CD4-positive, alpha-beta T cell (primary cell): ENCODE results near the gene KCNQ2. TPM values are rescaled to one million over a fixed set of nuclear protein-coding genes. Genes with fewer than 3 reads are reported as not detected.

Source experiments
- ATAC-seq: fragments of 200-7000 bp; cut with Tn5 transposase; one replicate; pipeline ENCODE4 v1.10.0; 2022; ENCODE audit warnings: mild to moderate bottlenecking; ENCODE audit not compliant: poor library complexity
- CTCF ChIA-PET: fragments of 350-600 bp; sonication (Branson Sonifier 250); formaldehyde crosslinking; loops from one replicate; lab custom pipeline; 2021; ENCODE audit warnings: antibody characterized with exemption, inconsistent platforms; lab: Charles Lee
- POLR2A ChIA-PET: fragments of 350-600 bp; sonication (Branson Sonifier 250); formaldehyde crosslinking; loops from one replicate; lab custom pipeline; 2021; ENCODE audit warnings: antibody characterized with exemption, inconsistent platforms; lab: Charles Lee
- DNase-seq, 14 experiments: peaks; one replicate each; pipeline ENCODE4 v3.0.0-alpha.2; 2013 to 2020; ENCODE audit warnings: mixed read lengths in 2 of 14
- H3K27ac ChIP-seq, 2 donors: one replicate each; pipeline versions ENCODE4 v1.5.1 to v1.7.0; 2013; ENCODE audit warnings: low read length in 2 of 2, low read depth in 1 of 2, mild to moderate bottlenecking in 1 of 2
- H3K27me3 ChIP-seq, 2 experiments: 1 replicate in 1 of 2; 2 replicates in 1 of 2; pipeline versions ENCODE4 v1.6.1 to v1.7.0; 2013; ENCODE audit warnings: low read length in 2 of 2, control low read depth in 1 of 2, mild to moderate bottlenecking in 1 of 2, moderate library complexity in 1 of 2; ENCODE audit not compliant: insufficient read depth in 2 of 2, control insufficient read depth in 1 of 2
- H3K36me3 ChIP-seq: one replicate; pipeline ENCODE4 v1.6.1; 2013; ENCODE audit warnings: low read length, control low read depth; ENCODE audit not compliant: insufficient read depth
- H3K4me1 ChIP-seq: one replicate; pipeline ENCODE4 v1.6.1; 2013; ENCODE audit warnings: low read length, control low read depth; ENCODE audit not compliant: insufficient read depth
- H3K4me3 ChIP-seq: one replicate; pipeline ENCODE4 v1.5.1; 2013; ENCODE audit warnings: mild to moderate bottlenecking, low read length, moderate library complexity
- H3K9me3 ChIP-seq, 2 experiments: 1 replicate in 1 of 2; 2 replicates in 1 of 2; pipeline versions ENCODE4 v1.6.1 to v1.7.0; 2013; ENCODE audit warnings: low read length in 2 of 2, mild to moderate bottlenecking in 2 of 2, control low read depth in 1 of 2, moderate library complexity in 1 of 2; ENCODE audit not compliant: control insufficient read depth in 1 of 2, insufficient read depth in 1 of 2
- H3K27ac Mint-ChIP-seq: one replicate; pipeline ENCODE4 v1.8.0; 2020; ENCODE audit warnings: mixed read lengths
- H3K27me3 Mint-ChIP-seq: one replicate; pipeline ENCODE4 v1.8.0; 2021; ENCODE audit warnings: mixed read lengths
- H3K36me3 Mint-ChIP-seq: one replicate; pipeline ENCODE4 v1.8.0; 2021; ENCODE audit warnings: low read depth, mixed read lengths
- H3K4me1 Mint-ChIP-seq: one replicate; pipeline ENCODE4 v1.8.0; 2021; ENCODE audit warnings: low read depth, mixed read lengths
- H3K4me3 Mint-ChIP-seq: one replicate; pipeline ENCODE4 v1.8.0; 2020; ENCODE audit warnings: mild to moderate bottlenecking, mixed read lengths
- H3K9me3 Mint-ChIP-seq: one replicate; pipeline ENCODE4 v1.8.0; 2020; ENCODE audit warnings: mixed read lengths
- intact Hi-C, 2 experiments: fragments of 100-400 bp; cut with DNase I in 1 of 2; cut with micrococcal nuclease in 1 of 2; formaldehyde crosslinking; loops; one replicate each; pipeline versions ENCODE4 v1.15.1 to v1.9.0; 2023 to 2025; cut with DNase I, micrococcal nuclease
- total RNA-seq, 174 experiments: library from RNA in 2 of 174; stranded (reverse) in 2 of 174; gene quantifications; one replicate each; pipeline ENCODE4 v1.2.3 and lab custom pipeline; 2021 to 2026
- TF ChIP-seq, protein P1 (sequence below): fragments of 200-600 bp; IDR thresholded peaks from one replicate; pipeline ENCODE4 v1.8.0; 2022; ENCODE audit warnings: antibody characterized with exemption, mild to moderate bottlenecking

KCNQ2 gene
- total RNA-seq, 2 experiments from 2014 or later = not detected

DNA sequence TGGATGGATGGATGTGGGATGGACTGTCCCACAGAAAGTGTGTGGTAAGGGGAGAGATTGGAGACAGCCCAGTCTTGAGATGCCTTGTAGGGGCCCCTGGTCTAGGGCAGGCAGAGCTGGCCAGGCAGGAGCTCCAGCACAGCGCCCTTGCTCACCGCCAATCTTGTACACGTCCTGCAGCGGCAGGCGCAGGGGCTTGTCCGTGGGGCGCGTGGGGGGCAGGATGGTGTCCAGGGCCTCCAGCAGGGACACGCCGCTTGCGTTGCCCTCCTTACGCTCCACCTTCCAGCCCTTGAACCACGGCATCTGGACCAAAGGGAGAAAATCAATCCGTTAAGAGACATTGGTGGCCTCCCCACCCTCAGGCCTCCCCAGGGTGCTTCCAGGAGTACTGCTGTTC lies 20.5 kb upstream of the KCNQ2 start:
- H3K27ac Mint-ChIP-seq = no peak overlapping the region
- H3K4me3 Mint-ChIP-seq = no peak overlapping the region
- no peaks in the 10 kb centered on the region for H3K9me3 Mint-ChIP-seq
- peaks cover 35% of the 10 kb centered on the region for H3K27me3 Mint-ChIP-seq
- no peaks in the 10 kb centered on the region for H3K36me3 Mint-ChIP-seq
- ChIA-PET POLR2A (no interaction called here), CTCF (no interaction called here)
- peaks cover 29 to 33% of the 10 kb centered on the region in 2 experiments for H3K27me3 ChIP-seq
- ATAC-seq = no peak
- peaks cover 5% of the 10 kb centered on the region for H3K4me1 Mint-ChIP-seq
- peaks cover 0 to 11% of the 10 kb centered on the region in 2 experiments for H3K9me3 ChIP-seq
- peaks cover 17% of the 10 kb centered on the region for H3K4me1 ChIP-seq
- intact Hi-C loops = no loop called here
- H3K27ac ChIP-seq = no peak overlapping the region
- H3K36me3 ChIP-seq = no peaks in the 10 kb centered on the region
- DNase-seq = no peak
- TF ChIP-seq, protein P1, sequence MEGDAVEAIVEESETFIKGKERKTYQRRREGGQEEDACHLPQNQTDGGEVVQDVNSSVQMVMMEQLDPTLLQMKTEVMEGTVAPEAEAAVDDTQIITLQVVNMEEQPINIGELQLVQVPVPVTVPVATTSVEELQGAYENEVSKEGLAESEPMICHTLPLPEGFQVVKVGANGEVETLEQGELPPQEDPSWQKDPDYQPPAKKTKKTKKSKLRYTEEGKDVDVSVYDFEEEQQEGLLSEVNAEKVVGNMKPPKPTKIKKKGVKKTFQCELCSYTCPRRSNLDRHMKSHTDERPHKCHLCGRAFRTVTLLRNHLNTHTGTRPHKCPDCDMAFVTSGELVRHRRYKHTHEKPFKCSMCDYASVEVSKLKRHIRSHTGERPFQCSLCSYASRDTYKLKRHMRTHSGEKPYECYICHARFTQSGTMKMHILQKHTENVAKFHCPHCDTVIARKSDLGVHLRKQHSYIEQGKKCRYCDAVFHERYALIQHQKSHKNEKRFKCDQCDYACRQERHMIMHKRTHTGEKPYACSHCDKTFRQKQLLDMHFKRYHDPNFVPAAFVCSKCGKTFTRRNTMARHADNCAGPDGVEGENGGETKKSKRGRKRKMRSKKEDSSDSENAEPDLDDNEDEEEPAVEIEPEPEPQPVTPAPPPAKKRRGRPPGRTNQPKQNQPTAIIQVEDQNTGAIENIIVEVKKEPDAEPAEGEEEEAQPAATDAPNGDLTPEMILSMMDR = no peak
- no peak overlapping the region for H3K4me3 ChIP-seq

DNA sequence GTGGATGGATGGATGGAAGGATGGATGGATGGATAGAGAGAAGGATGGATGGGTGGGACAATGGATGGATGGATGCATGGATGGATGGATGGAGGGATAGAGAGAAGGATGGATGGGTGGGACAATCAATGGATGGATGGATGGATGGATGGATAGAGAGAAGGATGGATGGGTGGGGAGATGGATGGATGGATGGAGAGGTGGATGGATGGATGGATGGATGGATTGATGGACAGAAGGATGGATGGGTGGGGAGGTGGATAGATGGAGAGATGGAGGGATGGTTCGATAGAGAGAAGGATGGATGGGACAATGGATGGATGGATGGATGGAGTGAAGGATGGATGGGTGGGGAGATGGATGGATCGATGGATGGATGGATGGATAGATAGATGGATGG lies 20.1 kb upstream of the KCNQ2 start:
- no peak overlapping the region for H3K4me3 ChIP-seq
- peaks cover 28 to 32% of the 10 kb centered on the region in 2 experiments for H3K27me3 ChIP-seq
- H3K9me3 ChIP-seq = peaks cover 0 to 15% of the 10 kb centered on the region in 2 experiments
- no peak overlapping the region for H3K27ac ChIP-seq
- no peak overlapping the region for H3K27ac Mint-ChIP-seq
- H3K4me3 Mint-ChIP-seq = no peak overlapping the region
- no peaks in the 10 kb centered on the region for H3K36me3 ChIP-seq
- H3K27me3 Mint-ChIP-seq = peaks cover 32% of the 10 kb centered on the region
- POLR2A ChIA-PET = no interaction called here
- H3K36me3 Mint-ChIP-seq = no peaks in the 10 kb centered on the region
- no peaks in the 10 kb centered on the region for H3K9me3 Mint-ChIP-seq
- TF ChIP-seq, protein P1 = no peak
- CTCF ChIA-PET = no interaction called here
- intact Hi-C loops = no loop called here
- H3K4me1 Mint-ChIP-seq = peaks cover 5% of the 10 kb centered on the region
- ATAC-seq = no peak
- DNase-seq = no peak
- H3K4me1 ChIP-seq = peaks cover 13% of the 10 kb centered on the region

DNA sequence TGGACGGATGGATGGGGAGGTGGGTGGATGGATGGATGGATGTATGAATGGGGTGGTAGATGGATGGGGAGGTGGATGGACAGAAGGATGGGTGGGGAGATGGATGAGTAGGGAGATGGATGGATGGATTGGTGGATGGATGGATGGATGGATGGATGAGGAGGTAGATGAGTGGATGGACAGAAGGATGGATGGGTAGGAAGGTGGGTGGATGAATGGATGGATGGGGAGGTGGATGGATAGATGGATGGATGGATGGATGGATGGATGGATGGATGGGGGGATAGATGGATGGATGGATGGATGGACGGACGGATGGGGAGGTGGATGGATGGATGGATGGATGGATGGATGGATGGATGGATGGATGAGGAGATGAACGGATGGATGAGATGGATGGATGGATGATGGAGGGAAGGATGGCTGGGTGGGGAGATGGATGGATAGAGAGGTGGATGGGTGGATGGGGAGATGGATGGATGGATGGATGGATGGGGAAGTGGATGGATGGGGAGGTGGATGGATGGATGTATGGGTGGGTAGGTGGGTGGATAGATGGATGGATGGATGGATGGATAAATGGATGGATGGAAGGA lies 19.3 kb upstream of the KCNQ2 start:
- no peaks in the 10 kb centered on the region for H3K9me3 Mint-ChIP-seq
- H3K27me3 Mint-ChIP-seq = peaks cover 24% of the 10 kb centered on the region
- no peak for ATAC-seq
- Histone ChIP-seq H3K27ac (no peak overlapping the region), H3K4me1 (peaks cover 12% of the 10 kb centered on the region), H3K9me3 (peaks cover 0 to 16% of the 10 kb centered on the region in 2 experiments), H3K4me3 (no peak overlapping the region), H3K36me3 (no peaks in the 10 kb centered on the region), H3K27me3 (peaks cover 25 to 31% of the 10 kb centered on the region in 2 experiments)
- ChIA-PET CTCF (no interaction called here), POLR2A (no interaction called here)
- TF ChIP-seq, protein P1 = no peak
- no peak overlapping the region for H3K4me3 Mint-ChIP-seq
- no peaks in the 10 kb centered on the region for H3K36me3 Mint-ChIP-seq
- H3K4me1 Mint-ChIP-seq = peaks cover under 1% of the 10 kb centered on the region
- no peak overlapping the region for H3K27ac Mint-ChIP-seq
- intact Hi-C loops = no loop called here
- DNase-seq = no peak
